ENCODE results near the gene TMEM145.

The TMEM145 gene

DNA sequence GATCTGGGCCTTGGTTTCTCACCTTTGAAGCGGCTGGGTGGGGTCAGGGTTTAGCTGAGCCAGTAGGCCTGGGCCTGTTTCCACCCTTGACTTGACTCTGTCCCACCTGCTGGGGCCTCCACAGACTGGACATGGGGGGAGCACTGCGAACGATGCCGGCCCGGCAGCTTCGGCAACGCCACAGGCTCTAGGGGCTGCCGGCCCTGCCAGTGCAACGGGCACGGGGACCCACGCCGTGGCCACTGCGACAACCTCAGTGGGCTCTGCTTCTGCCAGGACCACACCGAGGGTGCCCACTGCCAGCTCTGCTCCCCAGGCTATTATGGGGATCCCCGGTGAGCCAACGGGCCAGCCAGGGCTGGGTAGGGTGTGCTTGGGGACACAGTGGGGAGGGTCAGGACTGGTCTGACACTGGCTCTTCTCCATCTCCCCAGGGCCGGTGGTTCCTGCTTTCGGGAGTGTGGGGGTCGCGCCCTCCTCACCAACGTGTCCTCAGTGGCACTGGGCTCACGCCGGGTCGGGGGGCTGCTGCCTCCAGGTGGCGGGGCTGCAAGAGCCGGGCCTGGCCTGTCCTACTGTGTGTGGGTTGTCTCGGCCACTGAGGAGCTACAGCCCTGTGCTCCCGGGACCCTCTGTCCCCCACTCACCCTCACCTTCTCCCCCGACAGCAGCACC lies 40.4 kb downstream of the TMEM145 start:
- DNase-seq = no peak
- TF ChIP-seq GATA1 (IDR thresholded peaks at IDR 0.05; ENCODE audit: low read depth, low read length) (no peak), POLR2A (IDR thresholded peaks at IDR 0.05; ENCODE audit: low read length) (no peak)

DNA sequence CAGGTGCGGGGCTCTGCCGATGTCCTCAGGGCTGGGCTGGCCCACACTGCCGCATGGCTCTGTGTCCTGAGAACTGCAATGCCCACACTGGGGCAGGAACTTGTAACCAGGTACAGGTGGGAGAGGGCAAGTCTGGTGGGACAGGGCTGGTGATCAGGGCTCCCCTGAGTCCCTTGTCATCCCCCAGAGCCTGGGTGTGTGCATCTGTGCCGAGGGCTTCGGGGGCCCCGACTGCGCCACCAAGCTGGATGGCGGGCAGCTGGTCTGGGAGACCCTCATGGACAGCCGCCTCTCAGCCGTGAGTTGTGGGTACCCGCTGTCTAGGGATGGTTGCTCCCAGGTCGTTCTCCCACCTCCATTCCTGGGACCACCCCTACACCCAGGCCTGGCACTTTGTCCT lies 42.8 kb downstream of the TMEM145 start:
- TF ChIP-seq POLR2A (IDR thresholded peaks at IDR 0.05; ENCODE audit: low read length) = no peak
- TF ChIP-seq GATA1 (IDR thresholded peaks at IDR 0.05; ENCODE audit: low read depth, low read length) = no peak
- no peak for DNase-seq

DNA sequence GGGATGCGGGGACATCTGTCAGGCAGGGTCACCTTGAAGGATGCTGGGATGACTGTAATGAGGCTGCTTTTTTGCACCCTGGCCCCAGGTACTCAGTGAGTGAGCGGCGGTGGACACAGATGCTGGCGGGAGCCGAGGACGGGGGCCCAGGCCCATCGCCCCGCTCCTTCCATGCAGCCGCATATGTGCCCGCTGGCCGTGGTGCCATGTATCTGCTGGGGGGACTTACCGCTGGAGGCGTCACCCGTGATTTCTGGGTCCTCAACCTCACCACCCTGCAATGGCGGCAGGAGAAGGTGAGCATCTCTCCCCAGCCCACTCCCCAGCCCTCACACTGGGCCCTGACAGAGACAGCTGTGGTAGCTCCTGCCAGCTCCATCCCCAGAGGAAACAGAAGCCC lies 43.6 kb downstream of the TMEM145 start:
- TF ChIP-seq POLR2A (IDR thresholded peaks at IDR 0.05; ENCODE audit: low read length) = no peak
- no peak for TF ChIP-seq GATA1 (IDR thresholded peaks at IDR 0.05; ENCODE audit: low read depth, low read length)
- DNase-seq = no peak

DNA sequence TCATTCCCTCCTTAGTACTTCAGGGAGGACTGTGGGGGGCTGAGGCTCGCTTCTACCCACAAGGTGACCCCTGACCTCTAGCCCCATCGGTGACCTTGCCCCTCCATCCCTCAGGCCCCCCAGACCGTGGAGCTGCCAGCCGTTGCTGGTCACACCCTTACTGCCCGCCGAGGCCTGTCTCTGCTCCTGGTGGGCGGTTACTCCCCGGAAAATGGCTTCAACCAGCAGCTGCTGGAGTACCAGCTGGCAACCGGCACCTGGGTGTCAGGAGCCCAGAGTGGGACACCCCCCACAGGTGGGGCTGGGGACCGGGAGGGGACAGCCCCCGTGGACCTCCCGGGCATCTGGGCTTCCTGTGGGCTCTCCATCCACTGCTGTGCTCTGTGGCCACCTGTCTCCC lies 44.2 kb downstream of the TMEM145 start:
- DNase-seq = no peak
- TF ChIP-seq GATA1 (IDR thresholded peaks at IDR 0.05; ENCODE audit: low read depth, low read length) (no peak), POLR2A (IDR thresholded peaks at IDR 0.05; ENCODE audit: low read length) (no peak)

DNA sequence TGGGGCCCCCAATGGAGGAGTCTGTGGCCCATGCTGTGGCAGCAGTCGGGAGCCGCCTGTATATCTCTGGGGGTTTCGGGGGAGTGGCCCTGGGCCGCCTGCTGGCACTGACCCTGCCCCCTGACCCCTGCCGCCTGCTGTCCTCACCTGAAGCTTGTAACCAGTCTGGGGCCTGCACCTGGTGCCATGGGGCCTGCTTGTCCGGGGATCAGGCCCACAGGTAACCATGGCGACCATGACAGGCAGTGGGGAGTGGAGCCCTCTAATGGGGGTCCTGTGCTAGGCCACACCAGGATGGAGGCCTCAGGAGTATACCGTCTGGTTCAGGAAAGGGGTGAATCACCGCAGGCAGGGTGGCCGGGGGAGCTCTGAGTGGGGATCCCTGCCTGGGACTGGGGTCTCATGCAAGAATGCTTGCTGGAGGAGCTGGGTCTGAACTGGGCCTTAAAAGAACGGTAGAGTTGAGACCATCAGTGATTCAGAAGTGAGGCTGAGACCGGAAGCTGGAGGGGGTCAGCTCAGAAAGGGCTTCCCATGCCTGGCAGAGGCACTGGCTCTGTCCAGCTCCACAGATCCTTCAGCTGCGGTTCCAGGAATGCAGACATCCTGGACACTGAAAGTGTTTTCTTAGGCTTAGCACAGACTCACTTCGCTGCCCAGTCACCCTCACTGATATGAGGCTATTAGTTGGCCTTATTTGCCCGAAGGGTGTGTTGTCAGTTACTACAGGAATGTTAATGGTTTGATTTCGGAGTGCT lies 47.9 kb downstream of the TMEM145 start:
- DNase-seq = no peak
- no peak for TF ChIP-seq POLR2A (IDR thresholded peaks at IDR 0.05; ENCODE audit: low read length)
- no peak for TF ChIP-seq GATA1 (IDR thresholded peaks at IDR 0.05; ENCODE audit: low read depth, low read length)

DNA sequence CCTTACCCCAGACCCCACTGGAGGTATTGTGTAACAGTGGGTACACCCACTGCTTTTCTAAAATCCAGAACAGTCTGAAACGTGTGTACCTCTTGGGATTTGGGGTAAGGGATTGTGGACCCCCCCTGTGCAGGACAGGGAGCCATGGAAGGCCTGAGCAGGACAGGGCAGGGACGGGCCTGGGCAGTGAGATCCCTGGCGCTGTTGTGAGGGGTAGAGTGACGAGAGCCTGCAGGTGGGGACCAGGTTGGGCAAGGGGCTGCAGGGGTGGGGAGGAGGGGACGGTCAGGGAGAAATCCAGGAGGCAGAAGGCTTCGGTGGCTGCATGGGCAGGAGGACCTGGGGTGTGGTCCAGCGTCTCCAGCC lies 48.4 kb downstream of the TMEM145 start:
- DNase-seq = no peak
- TF ChIP-seq POLR2A (IDR thresholded peaks at IDR 0.05; ENCODE audit: low read length) (no peak), GATA1 (IDR thresholded peaks at IDR 0.05; ENCODE audit: low read depth, low read length) (no peak)

DNA sequence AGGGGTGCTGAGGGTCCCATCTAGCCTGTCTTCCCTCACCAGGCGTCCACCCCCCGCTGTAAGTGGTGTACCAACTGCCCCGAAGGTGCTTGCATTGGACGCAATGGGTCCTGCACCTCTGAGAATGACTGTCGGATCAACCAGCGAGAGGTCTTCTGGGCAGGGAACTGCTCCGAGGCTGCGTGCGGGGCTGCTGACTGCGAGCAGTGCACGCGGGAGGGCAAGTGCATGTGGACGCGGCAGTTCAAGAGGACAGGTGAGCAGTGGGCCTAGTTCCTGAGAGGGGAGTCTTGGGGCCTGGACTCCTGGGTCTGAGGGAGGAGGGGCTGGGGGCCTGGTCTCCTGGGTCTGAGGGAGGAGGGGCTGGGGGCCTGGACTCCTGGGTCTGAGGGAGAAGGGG lies 49.2 kb downstream of the TMEM145 start:
- no peak for DNase-seq
- TF ChIP-seq GATA1 (IDR thresholded peaks at IDR 0.05; ENCODE audit: low read depth, low read length) (no peak), POLR2A (IDR thresholded peaks at IDR 0.05; ENCODE audit: low read length) (no peak)

DNA sequence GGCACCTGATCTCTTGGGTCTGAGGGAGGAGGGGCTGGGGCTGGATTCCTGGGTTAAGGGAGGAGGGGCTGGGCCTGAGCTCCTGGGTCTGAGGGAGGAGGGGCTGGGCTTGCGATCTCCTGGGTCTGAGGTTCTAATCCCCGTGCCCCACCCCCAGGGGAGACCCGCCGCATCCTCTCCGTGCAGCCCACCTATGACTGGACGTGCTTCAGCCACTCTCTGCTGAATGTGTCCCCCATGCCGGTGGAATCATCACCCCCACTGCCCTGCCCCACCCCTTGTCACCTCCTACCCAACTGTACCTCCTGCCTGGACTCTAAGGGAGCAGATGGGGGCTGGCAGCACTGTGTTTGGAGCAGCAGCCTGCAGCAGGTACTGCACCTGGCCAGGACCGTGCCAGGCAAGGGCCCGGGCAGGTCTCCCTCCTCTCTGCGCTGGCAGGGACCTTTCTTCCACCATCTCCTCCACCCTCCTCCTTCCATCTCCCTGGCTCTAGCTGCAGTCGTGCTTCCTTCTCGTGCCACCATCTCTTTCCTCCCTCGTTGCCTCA lies 49.9 kb downstream of the TMEM145 start:
- DNase-seq = no peak
- no peak for TF ChIP-seq POLR2A (IDR thresholded peaks at IDR 0.05; ENCODE audit: low read length)
- no peak for TF ChIP-seq GATA1 (IDR thresholded peaks at IDR 0.05; ENCODE audit: low read depth, low read length)

DNA sequence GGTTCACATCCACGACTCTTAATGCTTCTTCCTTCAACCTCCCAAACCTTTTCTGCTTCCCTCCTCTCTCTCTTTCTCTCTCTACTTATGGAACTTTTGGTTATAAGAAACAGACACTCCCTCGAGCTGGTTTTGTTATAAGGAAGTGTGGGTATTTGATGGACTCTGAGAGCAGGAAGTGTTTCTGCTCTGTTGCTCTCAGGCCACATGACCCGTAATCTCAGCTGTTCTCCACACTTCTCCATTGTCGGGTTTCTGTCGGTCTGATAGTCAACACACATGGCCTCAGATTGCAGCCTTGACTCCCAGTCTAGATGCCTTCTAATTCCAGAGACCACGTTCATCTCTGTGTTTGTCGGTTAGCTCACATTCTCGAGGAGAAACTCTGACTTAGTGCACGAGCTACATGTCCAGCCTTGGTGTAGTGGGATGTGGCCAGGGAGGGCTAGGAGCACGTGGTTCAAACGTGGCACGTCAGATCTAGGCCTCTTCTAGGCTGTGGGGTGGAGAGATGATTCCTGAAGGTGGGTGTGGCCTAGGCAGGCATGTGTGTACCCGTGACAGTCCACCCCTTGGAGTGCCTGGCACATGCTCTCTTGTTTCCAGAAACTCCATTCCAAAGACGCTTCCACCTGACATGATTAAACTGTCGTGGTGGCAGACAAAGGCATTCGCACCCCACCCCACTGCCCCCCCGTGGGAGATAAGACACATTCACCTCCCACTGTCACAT lies 50.7 kb downstream of the TMEM145 start:
- DNase-seq = no peak

DNA sequence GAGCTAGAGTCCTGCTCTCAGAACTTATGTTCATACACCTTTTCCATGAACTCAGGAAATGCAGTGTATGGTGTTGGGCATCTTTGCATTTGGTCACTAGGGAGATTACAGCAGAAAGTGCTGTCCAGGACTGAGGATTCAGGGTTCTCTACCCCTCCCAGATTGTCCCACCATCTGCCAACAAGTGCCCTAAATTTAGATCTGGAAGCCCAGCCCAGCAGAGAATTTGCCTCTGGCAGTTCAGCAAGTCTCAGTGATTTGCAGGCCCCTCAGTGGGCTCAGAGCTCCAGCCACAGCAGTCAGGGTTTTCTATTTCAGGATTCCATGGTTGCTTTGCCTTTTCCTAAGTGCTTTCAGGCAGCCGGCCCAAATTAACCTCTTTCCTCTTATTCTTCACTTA lies 53.6 kb downstream of the TMEM145 start:
- TF ChIP-seq GATA1 (IDR thresholded peaks at IDR 0.05; ENCODE audit: low read depth, low read length) = no peak
- no peak for TF ChIP-seq POLR2A (IDR thresholded peaks at IDR 0.05; ENCODE audit: low read length)
- DNase-seq = no peak

More for the DNA sequence above, 50.7 kb downstream of the TMEM145 start:
- no peak for TF ChIP-seq GATA1 (IDR thresholded peaks at IDR 0.05; ENCODE audit: low read depth, low read length)
- no peak for TF ChIP-seq POLR2A (IDR thresholded peaks at IDR 0.05; ENCODE audit: low read length)

DNA sequence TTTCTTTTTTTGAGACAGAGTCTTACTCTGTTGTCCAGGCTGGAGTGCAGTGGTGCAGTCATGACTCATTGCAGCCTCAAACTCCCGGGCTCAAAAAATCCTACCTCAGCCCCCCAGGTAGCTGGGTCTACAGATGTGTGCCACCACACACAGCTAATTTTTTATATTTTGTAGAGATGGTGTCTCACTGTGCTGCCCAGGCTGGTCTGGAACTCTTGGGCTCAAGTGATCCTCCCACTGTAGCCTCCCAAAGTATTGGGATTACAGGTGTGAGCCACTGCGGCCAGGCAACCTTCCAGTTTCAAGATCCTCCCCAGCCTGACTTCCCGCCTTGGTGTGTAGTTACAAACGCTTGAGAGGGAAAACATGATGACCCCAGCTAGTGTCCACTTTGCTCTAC lies 54.8 kb downstream of the TMEM145 start:
- TF ChIP-seq GATA1 (IDR thresholded peaks at IDR 0.05; ENCODE audit: low read depth, low read length) (no peak), POLR2A (IDR thresholded peaks at IDR 0.05; ENCODE audit: low read length) (no peak)
- no peak for DNase-seq

DNA sequence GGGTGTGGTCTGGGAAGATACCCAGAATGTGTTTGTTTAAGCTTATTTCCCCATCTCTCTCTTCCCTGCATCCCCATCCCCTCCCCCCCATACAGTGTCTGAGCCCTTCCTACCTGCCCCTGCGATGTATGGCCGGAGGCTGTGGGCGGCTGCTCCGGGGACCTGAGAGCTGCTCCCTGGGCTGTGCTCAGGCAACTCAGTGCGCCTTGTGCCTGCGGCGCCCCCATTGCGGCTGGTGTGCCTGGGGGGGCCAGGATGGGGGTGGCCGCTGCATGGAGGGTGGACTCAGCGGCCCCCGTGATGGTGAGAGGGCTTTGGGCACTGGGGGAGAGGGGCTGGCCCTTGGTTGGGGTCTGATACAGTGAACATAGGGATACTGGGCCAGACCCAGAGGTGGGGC lies 55.3 kb downstream of the TMEM145 start:
- no peak for TF ChIP-seq POLR2A (IDR thresholded peaks at IDR 0.05; ENCODE audit: low read length)
- TF ChIP-seq GATA1 (IDR thresholded peaks at IDR 0.05; ENCODE audit: low read depth, low read length) = no peak
- DNase-seq = no peak

DNA sequence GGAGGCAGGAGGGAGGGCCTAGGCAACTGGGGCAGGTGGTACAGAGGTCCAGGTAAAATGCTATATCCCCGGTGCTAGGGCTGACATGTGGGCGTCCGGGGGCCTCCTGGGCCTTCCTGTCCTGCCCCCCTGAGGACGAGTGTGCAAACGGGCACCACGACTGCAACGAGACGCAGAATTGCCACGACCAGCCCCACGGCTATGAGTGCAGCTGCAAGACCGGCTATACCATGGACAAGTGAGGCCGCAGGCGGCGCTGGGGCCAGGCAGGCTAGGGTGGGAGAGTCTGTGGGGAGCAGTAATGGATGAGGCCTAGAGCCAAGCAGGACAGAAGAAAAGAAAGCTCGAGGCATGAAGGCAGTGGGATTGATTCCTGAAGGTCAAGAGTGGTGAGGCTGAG lies 55.7 kb downstream of the TMEM145 start:
- DNase-seq = no peak
- TF ChIP-seq POLR2A (IDR thresholded peaks at IDR 0.05; ENCODE audit: low read length) (no peak), GATA1 (IDR thresholded peaks at IDR 0.05; ENCODE audit: low read depth, low read length) (no peak)

DNA sequence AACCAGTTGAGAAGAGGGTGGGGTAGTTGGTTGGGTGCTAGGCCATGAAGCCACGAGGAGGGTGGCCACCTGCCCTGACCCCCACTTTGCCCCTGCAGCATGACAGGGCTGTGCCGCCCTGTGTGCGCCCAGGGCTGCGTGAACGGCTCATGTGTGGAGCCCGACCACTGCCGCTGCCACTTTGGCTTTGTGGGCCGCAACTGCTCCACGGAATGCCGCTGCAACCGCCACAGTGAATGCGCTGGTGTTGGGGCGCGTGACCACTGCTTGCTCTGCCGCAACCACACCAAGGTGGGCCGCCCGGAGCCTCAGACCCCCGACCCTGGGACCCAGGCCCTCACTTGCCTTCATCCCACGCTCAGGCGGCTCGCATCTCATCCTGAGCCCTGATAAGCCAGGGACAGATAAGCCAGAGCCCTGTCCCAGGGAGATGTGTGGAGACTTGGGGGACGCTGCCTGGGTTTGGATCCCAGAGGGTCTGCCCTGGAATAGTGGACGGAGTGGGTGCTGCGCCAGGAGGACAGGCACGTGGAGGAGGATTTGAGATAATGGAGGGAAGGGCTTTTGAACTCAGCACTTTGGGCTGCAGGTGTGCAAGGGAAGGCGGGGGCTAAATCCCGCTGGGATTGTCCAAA lies 56.4 kb downstream of the TMEM145 start:
- no peak for DNase-seq
- no peak for TF ChIP-seq POLR2A (IDR thresholded peaks at IDR 0.05; ENCODE audit: low read length)
- no peak for TF ChIP-seq GATA1 (IDR thresholded peaks at IDR 0.05; ENCODE audit: low read depth, low read length)

Data from erythroblast (primary cell).